Glutamatergic neuron (in vitro differentiated cells): ENCODE results near the gene GPR26. TPM values are rescaled to one million over a fixed set of nuclear protein-coding genes. Genes with fewer than 3 reads are reported as not detected.
A peak's percentile ranks its signal among the peaks of the same experiment; 100 is the strongest.

Source experiments
- DNase-seq: peaks from one replicate; pipeline ENCODE4 v3.0.0; 2022
- H3K27ac Mint-ChIP-seq: one replicate; pipeline ENCODE4 v1.8.0; 2020; ENCODE audit warnings: mild to moderate bottlenecking, mixed read lengths, inconsistent platforms; ENCODE audit not compliant: unreplicated experiment
- H3K27me3 Mint-ChIP-seq: one replicate; pipeline ENCODE4 v1.8.0; 2020; ENCODE audit warnings: mild to moderate bottlenecking, moderate library complexity, mixed read lengths, inconsistent platforms; ENCODE audit not compliant: unreplicated experiment
- H3K36me3 Mint-ChIP-seq: one replicate; pipeline ENCODE4 v1.8.0; 2020; ENCODE audit warnings: mild to moderate bottlenecking, mixed read lengths, inconsistent platforms; ENCODE audit not compliant: unreplicated experiment
- H3K4me1 Mint-ChIP-seq: one replicate; pipeline ENCODE4 v1.8.0; 2020; ENCODE audit warnings: mild to moderate bottlenecking, low read depth, mixed read lengths, inconsistent platforms; ENCODE audit not compliant: unreplicated experiment
- H3K4me3 Mint-ChIP-seq: one replicate; pipeline ENCODE4 v1.8.0; 2020; ENCODE audit warnings: mild to moderate bottlenecking, mixed read lengths, inconsistent platforms; ENCODE audit not compliant: unreplicated experiment
- H3K9me3 Mint-ChIP-seq: one replicate; pipeline ENCODE4 v1.8.0; 2020; ENCODE audit warnings: mild to moderate bottlenecking, moderate library complexity, mixed read lengths, inconsistent platforms; ENCODE audit not compliant: unreplicated experiment
- long read RNA-seq: library from polyadenylated mRNA; unstranded; transcript quantifications from one replicate; pipeline ENCODE4 v2.0.0, GENCODE V29; 2020; ENCODE audit not compliant: unreplicated experiment
- total RNA-seq: library from RNA; stranded (reverse); fragmentation: NEBNext Ultra II Directional; extraction: Animal tissue kit (Norgen Biotek cat#: 25700); gene quantifications from one replicate; pipeline ENCODE4 v1.2.1, GENCODE V29; 2021; ENCODE audit not compliant: unreplicated experiment
- TF ChIP-seq, protein P1 (sequence below): fragments of 200-600 bp; sonication (generic); IDR thresholded peaks from one replicate; pipeline ENCODE4 v1.5.0; 2021; ENCODE audit not compliant: partially characterized antibody, unreplicated experiment

The GPR26 gene, protein sequence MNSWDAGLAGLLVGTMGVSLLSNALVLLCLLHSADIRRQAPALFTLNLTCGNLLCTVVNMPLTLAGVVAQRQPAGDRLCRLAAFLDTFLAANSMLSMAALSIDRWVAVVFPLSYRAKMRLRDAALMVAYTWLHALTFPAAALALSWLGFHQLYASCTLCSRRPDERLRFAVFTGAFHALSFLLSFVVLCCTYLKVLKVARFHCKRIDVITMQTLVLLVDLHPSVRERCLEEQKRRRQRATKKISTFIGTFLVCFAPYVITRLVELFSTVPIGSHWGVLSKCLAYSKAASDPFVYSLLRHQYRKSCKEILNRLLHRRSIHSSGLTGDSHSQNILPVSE
- 0.10 TPM for total RNA-seq
- long read RNA-seq: 0 reads

DNA sequence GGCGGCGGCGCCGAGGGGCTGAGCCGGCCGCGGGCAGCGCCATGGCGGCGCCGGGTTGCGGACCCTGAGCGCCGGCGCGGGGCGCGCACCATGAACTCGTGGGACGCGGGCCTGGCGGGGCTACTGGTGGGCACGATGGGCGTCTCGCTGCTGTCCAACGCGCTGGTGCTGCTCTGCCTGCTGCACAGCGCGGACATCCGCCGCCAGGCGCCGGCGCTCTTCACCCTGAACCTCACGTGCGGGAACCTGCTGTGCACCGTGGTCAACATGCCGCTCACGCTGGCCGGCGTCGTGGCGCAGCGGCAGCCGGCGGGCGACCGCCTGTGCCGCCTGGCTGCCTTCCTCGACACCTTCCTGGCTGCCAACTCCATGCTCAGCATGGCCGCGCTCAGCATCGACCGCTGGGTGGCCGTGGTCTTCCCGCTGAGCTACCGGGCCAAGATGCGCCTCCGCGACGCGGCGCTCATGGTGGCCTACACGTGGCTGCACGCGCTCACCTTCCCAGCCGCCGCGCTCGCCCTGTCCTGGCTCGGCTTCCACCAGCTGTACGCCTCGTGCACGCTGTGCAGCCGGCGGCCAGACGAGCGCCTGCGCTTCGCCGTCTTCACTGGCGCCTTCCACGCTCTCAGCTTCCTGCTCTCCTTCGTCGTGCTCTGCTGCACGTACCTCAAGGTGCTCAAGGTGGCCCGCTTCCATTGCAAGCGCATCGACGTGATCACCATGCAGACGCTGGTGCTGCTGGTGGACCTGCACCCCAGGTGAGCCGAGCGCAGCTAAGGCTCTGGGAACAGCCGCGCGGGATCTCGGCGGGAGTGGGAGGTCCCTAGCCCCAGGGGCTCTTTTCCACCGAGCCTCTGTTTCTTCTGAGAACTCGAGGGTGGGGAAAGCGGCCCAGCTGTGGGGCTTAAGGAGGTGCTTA lies at the start of gene GPR26:
Gene GPR26, plus strand, starts transcription at position 38 of the 919 bp plus-strand sequence. Its CDS starts 53 bp downstream, at position 91.
- Mint-ChIP-seq H3K4me3 (peak within 1 kb of the TSS; percentile 89), H3K36me3 (no peaks in the 10 kb centered on the region), H3K27me3 (peaks cover 20% of the 10 kb centered on the region), H3K9me3 (peaks cover 1% of the 10 kb centered on the region), H3K4me1 (peaks cover 25% of the 10 kb centered on the region), H3K27ac (peak within 1 kb of the TSS; percentile 33)
- DNase-seq: peak; percentile 41
- TF ChIP-seq, protein P1, sequence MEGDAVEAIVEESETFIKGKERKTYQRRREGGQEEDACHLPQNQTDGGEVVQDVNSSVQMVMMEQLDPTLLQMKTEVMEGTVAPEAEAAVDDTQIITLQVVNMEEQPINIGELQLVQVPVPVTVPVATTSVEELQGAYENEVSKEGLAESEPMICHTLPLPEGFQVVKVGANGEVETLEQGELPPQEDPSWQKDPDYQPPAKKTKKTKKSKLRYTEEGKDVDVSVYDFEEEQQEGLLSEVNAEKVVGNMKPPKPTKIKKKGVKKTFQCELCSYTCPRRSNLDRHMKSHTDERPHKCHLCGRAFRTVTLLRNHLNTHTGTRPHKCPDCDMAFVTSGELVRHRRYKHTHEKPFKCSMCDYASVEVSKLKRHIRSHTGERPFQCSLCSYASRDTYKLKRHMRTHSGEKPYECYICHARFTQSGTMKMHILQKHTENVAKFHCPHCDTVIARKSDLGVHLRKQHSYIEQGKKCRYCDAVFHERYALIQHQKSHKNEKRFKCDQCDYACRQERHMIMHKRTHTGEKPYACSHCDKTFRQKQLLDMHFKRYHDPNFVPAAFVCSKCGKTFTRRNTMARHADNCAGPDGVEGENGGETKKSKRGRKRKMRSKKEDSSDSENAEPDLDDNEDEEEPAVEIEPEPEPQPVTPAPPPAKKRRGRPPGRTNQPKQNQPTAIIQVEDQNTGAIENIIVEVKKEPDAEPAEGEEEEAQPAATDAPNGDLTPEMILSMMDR: no peak

DNA sequence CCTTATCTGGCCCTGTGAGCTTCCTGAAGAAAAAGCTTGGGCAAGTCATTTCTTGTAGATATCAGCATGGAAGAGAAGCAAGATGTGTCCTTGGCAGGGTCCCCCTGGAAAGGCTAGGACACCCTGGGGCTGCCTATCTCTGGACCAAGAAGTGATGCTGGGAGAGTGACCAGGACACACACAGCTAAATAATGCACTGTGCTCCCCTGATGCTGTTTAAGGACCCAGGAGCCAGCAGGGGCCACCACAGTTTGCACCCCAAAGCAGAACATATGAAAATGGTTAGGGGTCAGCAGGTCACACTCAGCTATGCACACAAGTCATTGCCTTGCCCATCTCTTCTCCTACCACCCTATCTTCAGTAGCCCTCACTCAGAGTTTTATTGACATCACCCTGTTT lies 47.9 kb upstream of the GPR26 start:
- TF ChIP-seq, protein P1: no peak
- no peak overlapping the region for H3K27ac Mint-ChIP-seq
- H3K27me3 Mint-ChIP-seq: peaks cover 2% of the 10 kb centered on the region
- H3K9me3 Mint-ChIP-seq: peaks cover 2% of the 10 kb centered on the region
- no peak overlapping the region for H3K4me3 Mint-ChIP-seq
- H3K36me3 Mint-ChIP-seq: peaks cover under 1% of the 10 kb centered on the region
- peaks cover 3% of the 10 kb centered on the region for H3K4me1 Mint-ChIP-seq
- DNase-seq: no peak

- peaks cover 2% of the 10 kb centered on the region for H3K9me3 Mint-ChIP-seq
- no peak overlapping the region for H3K4me3 Mint-ChIP-seq
- DNase-seq: no peak
- TF ChIP-seq, protein P1: no peak
- H3K27ac Mint-ChIP-seq: no peak overlapping the region
- peaks cover 2% of the 10 kb centered on the region for H3K27me3 Mint-ChIP-seq
- peaks cover 4% of the 10 kb centered on the region for H3K36me3 Mint-ChIP-seq
- H3K4me1 Mint-ChIP-seq: peaks cover 3% of the 10 kb centered on the region
Observed at GRCh38 chr10:123619067-123619855, 46.9 kb upstream of the GPR26 start.

GRCh38 chr10:123620621-123621020 lies 45.5 kb upstream of the GPR26 start:
- Mint-ChIP-seq H3K27ac (no peak overlapping the region), H3K27me3 (peaks cover 4% of the 10 kb centered on the region), H3K9me3 (peaks cover 2% of the 10 kb centered on the region), H3K4me1 (peaks cover 3% of the 10 kb centered on the region), H3K36me3 (peaks cover 8% of the 10 kb centered on the region), H3K4me3 (no peak overlapping the region)
- TF ChIP-seq, protein P1: no peak
- DNase-seq: no peak
